Thyroid gland (tissue), 4 donors: ENCODE results near the gene IL19.

ENCODE experiments used
- CTCF ChIP-seq, 6 experiments: fragments of 200-600 bp in 3 of 6; fragments of 450-650 bp in 3 of 6; sonication (generic) in 3 of 6; IDR thresholded peaks; one replicate each; pipeline ENCODE4 v1.5.1; 2016 to 2019; ENCODE audit warnings: antibody characterized with exemption in 6 of 6, mild to moderate bottlenecking in 2 of 6, inconsistent platforms in 1 of 6, moderate library complexity in 1 of 6
- POLR2A ChIP-seq, 2 donors: fragments of 450-650 bp; IDR thresholded peaks; one replicate each; pipeline ENCODE4 v1.6.1; 2017; ENCODE audit warnings: antibody characterized with exemption in 2 of 2, mild to moderate bottlenecking in 2 of 2, moderate library complexity in 1 of 2

GRCh38 chr1:206776229-206776628 is 5.7 kb downstream of the IL19 start:
- no peak for TF ChIP-seq CTCF (IDR thresholded peaks at IDR 0.05)
- no peak for TF ChIP-seq POLR2A (IDR thresholded peaks at IDR 0.05)
